GM21529 (cell line): ENCODE results near the gene ZNF281.
A peak's percentile ranks its signal among the peaks of the same experiment; 100 is the strongest.

Source experiments
- ATAC-seq: cut with Tn5 transposase; IDR thresholded peaks from one replicate; pipeline ENCODE4 v1.9.1; 2021; ENCODE audit not compliant: unreplicated experiment

ZNF281 gene

GRCh38 chr1:200392625-200393185 lies 17.1 kb downstream of the ZNF281 start:
- no peak for ATAC-seq

- no peak for ATAC-seq
Measured at GRCh38 chr1:200391747-200392146, 18.1 kb downstream of the ZNF281 start.

DNA sequence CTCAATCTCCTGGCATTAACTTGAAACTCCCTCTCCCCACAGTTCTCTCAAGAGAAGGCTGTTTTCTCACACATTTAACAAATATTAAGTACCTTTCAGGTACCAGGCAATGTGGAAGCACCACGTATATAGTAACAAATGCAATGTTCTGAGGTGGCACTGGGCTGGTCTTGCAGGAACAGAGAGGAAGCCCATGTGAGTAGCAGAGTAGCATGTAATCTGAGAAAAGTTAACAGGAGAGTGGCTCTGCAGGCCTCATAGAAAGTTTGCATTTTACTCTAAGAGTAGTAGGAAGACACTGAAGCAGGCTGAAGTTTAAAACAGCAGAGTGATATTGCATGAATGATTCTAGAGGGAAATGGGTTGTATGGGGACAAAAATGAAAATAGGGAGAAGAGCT lies 21.0 kb downstream of the ZNF281 start:
- ATAC-seq: no peak

DNA sequence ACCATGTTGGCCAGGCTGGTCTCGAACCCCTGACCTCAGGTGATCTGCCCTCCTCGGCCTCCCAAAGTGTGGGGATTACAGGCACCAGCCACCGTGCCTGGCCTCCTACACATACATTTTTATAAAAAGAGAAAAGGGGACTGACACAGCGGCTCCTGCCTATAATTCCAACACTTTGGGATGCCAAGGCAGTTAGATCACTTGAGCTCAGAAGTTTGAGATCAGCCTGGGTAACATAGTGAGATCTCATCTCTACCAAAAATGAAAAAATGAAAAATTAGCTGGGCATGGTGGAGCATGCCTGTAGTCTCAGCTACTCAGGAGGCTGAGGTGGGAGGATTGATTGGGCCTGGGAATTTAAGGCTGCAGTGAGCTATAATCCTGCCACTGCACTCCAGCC lies 23.4 kb downstream of the ZNF281 start:
- ATAC-seq: no peak

- ATAC-seq: peak; percentile 44
Measured at GRCh38 chr1:200384818-200385390, 24.9 kb downstream of the ZNF281 start.

GRCh38 chr1:200381256-200381984 lies 28.4 kb downstream of the ZNF281 start:
- no peak for ATAC-seq

- peak; percentile 76 for ATAC-seq
Measured at GRCh38 chr1:200380589-200381021, 29.2 kb downstream of the ZNF281 start.

- no peak for ATAC-seq
Measured at GRCh38 chr1:200379940-200380588, 29.8 kb downstream of the ZNF281 start.

GRCh38 chr1:200379432-200379757 lies 30.4 kb downstream of the ZNF281 start:
- ATAC-seq: no peak

GRCh38 chr1:200378096-200378495 lies 31.7 kb downstream of the ZNF281 start:
- ATAC-seq: no peak

DNA sequence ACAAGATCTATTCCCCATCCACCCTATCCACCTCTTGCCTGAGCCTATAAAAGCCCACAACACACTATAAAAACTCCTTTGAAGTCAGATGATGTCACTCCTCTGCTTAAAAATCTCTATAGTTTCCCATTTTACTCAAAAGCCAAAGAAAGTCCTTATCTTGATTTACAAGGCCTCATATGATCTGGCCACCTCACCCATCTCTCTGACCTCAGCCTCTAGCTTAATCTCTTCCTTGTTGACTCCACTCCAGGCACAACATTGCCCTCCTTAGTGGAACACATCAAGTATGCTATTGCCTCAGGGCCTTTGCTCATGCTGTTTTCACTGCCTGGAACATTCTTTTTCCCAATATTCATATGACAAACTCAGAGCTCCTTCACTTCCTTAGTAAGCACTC lies 33.3 kb downstream of the ZNF281 start:
- no peak for ATAC-seq

DNA sequence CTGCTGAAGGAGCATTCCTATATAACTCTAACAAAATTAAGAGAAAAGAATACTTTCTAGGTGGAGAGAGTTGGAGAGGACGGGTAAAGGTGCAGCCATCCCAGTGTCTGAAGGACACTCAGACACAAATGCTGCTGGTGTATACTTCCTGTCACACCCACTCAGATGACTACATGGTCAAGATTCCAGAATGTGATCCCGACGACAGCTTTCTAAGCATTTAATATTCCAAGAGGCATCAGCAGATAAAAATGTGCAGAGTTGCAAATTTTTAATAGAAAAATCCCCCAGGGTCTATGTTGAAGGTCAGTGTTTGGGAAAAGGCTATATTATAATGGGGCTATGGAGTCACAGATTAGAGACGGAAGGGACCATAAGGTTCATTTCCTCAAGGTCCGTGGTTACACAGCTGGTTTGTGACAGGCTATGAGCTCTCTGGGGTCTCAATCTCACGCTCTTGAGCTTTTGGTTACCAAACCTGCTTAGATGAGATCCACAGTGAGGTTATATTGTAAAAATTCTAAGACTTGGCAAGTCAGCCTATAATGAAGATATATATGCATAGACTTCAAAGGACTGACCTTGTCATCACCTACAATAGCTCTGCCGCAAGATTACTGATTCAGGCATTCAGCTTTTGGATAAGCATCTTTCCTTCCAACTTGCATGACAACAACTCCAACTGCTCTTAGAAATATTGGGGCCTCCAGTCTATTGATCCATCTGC lies 35.1 kb downstream of the ZNF281 start:
- no peak for ATAC-seq

DNA sequence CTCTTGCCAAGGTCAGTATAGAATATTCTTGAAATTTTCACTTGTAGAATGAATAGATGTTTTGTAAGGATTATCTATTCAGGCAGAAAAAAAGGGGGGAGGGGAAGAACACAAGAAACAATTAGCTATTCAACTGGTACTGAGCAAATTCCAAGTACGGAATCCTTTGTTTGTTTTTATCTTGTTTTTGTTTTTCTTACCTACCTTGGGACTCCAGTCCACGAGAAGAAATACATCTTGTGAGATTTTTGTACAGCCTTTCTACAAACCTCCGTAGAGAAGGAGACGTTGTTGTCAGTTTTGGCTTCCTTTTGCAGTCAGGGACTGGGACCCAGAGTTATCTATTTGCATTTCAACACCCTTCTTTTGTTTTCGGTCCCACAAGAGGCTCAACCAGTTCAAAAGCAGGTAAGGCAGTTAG lies 36.0 kb downstream of the ZNF281 start:
- peak; percentile 61 for ATAC-seq

- ATAC-seq: no peak
Measured at GRCh38 chr1:200372885-200373181, 37.0 kb downstream of the ZNF281 start.

- no peak for ATAC-seq
Measured at GRCh38 chr1:200372095-200372884, 37.5 kb downstream of the ZNF281 start.

GRCh38 chr1:200369706-200370105 lies 40.1 kb downstream of the ZNF281 start:
- no peak for ATAC-seq

GRCh38 chr1:200369131-200369530 lies 40.7 kb downstream of the ZNF281 start:
- ATAC-seq: no peak

- no peak for ATAC-seq
Measured at GRCh38 chr1:200368556-200368955, 41.3 kb downstream of the ZNF281 start.

GRCh38 chr1:200367841-200368534 lies 41.8 kb downstream of the ZNF281 start:
- ATAC-seq: no peak

DNA sequence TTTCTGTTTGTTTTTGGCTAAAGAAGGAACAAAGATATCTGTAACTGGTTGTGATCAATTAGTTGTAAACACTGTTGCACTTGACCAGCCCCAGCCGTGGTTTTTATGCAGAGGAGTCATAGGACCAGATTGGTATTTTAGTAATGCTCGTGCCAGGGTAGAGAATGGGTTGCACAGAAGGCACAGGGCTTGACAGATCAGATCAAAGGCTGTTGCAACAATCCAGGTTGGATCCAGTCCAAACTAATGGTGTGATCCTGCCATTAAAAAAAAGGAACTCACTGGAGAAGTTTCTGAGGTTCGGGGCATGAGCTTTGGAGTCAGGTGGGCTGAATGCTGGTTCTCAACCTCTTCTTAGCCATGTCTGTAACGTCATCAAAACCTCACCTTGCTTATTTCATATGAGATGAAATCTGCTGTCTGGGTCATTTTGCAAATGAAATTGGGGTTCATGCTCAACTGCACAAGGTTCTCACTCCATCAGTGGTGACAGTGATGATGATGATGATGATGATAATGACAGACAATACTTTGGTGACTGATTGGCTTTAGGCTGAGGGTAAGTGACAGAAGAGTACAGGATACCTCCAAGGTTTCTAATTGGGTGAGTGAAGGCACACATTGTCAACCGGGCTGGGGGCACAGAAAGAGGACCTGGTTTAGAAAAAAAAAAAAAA lies 43.1 kb downstream of the ZNF281 start:
- no peak for ATAC-seq
